Neutrophil (primary cell): ENCODE measurements around the gene RSU1.

Experiments
- H3K27ac ChIP-seq: fragments of 200-600 bp; sonication (generic); 2 replicates; pipeline ENCODE4 v1.5.1; 2016; ENCODE audit warnings: mild to moderate bottlenecking, moderate library complexity
- H3K27me3 ChIP-seq: fragments of 200-600 bp; sonication (generic); 2 replicates; pipeline ENCODE4 v1.6.0; 2016; ENCODE audit warnings: mild to moderate bottlenecking
- H3K36me3 ChIP-seq: fragments of 200-600 bp; sonication (generic); 2 replicates; pipeline ENCODE4 v1.5.1; 2017
- H3K4me1 ChIP-seq, 2 experiments: fragments of 200-600 bp in 1 of 2; sonication (generic) in 1 of 2; 1 replicate in 1 of 2; 2 replicates in 1 of 2; pipeline versions ENCODE4 v1.5.1 to v1.6.1; 2013 to 2016; ENCODE audit warnings: low read depth in 1 of 2, low read length in 1 of 2, mild to moderate bottlenecking in 1 of 2, moderate library complexity in 1 of 2; ENCODE audit not compliant: control insufficient read depth in 1 of 2, insufficient read depth in 1 of 2
- H3K4me3 ChIP-seq, 2 experiments: fragments of 200-600 bp in 1 of 2; sonication (generic) in 1 of 2; 1 replicate in 1 of 2; 2 replicates in 1 of 2; pipeline ENCODE4 v1.5.1; 2013 to 2016; ENCODE audit warnings: low read depth in 1 of 2, low read length in 1 of 2, mild to moderate bottlenecking in 1 of 2, moderate library complexity in 1 of 2
- H3K9me3 ChIP-seq: fragments of 200-600 bp; sonication (generic); 2 replicates; pipeline ENCODE4 v1.5.1; 2016
- TF ChIP-seq, protein P1 (sequence below): fragments of 200-600 bp; sonication (generic); IDR thresholded peaks from 2 replicates; pipeline ENCODE4 v1.5.1; 2016; ENCODE audit warnings: antibody characterized with exemption

RSU1 gene

DNA sequence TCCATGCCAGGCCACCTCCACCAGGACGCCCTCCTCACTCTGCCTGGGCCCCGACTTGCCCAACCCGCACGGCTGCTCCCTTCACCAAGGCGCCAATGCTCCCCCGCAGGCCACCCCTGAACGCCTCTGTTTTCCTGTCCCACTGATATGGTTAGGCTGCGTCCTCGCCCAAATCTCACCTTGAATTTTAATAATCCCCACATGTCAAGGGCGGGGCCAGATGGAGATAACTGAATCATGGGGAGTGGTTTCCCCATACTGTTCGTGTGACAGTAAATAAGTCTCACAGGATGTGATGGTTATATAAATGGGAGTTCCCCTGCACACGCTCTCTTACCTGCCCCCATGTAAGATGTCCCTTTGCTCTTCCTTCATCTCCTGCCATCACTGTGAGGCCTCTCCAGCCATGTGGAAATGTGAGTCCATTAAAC, 29.8 kb downstream of the RSU1 start:
- H3K36me3 ChIP-seq, result peaks cover 24% of the 10 kb centered on the region
- no peaks in the 10 kb centered on the region for H3K9me3 ChIP-seq
- H3K27me3 ChIP-seq, result no peaks in the 10 kb centered on the region
- H3K4me3 ChIP-seq, result no peak overlapping the region
- no peaks in the 10 kb centered on the region for H3K4me1 ChIP-seq
- TF ChIP-seq, protein P1, sequence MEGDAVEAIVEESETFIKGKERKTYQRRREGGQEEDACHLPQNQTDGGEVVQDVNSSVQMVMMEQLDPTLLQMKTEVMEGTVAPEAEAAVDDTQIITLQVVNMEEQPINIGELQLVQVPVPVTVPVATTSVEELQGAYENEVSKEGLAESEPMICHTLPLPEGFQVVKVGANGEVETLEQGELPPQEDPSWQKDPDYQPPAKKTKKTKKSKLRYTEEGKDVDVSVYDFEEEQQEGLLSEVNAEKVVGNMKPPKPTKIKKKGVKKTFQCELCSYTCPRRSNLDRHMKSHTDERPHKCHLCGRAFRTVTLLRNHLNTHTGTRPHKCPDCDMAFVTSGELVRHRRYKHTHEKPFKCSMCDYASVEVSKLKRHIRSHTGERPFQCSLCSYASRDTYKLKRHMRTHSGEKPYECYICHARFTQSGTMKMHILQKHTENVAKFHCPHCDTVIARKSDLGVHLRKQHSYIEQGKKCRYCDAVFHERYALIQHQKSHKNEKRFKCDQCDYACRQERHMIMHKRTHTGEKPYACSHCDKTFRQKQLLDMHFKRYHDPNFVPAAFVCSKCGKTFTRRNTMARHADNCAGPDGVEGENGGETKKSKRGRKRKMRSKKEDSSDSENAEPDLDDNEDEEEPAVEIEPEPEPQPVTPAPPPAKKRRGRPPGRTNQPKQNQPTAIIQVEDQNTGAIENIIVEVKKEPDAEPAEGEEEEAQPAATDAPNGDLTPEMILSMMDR, result no peak
- no peak overlapping the region for H3K27ac ChIP-seq

DNA sequence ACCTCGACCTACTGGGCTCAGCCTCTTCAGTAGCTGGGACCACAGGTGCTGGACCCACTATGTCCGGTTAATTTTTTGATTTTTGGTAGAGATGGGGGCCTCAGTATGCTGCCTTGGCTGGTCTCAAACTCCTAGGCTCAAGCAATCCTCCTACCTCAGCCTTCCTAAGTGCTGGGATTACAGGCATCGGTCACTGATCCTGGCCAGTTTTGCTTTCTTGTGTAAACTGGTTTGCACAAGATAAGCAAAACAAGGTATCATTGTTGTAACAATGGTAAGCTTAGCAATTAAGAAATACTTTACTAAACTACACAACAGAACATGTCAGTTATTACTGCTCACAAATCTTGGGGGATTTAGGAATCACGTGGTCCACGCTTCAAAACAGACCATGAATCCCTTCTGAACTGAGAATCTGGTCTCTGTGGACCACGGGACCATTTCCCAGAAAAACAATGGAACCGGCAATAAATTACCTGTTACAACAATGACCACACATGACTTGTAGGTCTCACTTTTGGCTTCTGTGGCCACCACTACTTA, 36.8 kb downstream of the RSU1 start:
- TF ChIP-seq, protein P1, result no peak
- no peak overlapping the region for H3K27ac ChIP-seq

DNA sequence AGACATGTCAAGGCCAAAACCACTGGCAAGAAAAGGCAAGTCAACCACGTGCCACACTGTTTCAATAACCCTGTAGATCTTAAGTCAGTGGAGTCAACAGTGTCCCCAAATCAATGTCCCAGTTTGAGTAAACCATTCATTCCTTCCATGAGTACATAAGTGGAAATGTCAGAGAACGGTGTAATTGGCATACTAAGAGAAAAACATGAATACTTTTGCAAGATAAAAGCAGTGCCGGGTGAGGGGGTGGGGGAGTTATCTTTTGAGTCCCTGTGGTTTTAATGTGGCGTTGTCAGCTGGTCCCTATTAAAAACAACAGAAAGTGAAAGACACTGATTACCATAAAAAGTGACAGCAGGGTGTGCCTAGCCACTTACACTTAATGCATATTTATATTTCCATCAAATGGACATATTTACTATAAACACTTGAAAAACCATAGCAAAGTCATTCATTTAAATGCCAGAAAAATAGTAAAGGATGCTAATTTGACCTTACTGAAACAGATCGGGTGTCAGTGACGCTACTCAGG, 37.8 kb downstream of the RSU1 start:
- TF ChIP-seq, protein P1, result no peak
- Histone ChIP-seq H3K27me3 (no peaks in the 10 kb centered on the region), H3K4me1 (peaks cover 3 to 4% of the 10 kb centered on the region in 2 experiments), H3K4me3 (no peak overlapping the region), H3K27ac (no peak overlapping the region), H3K9me3 (no peaks in the 10 kb centered on the region), H3K36me3 (peaks cover 30% of the 10 kb centered on the region)

More for the DNA sequence above, 36.8 kb downstream of the RSU1 start:
- Histone ChIP-seq H3K27me3 (no peaks in the 10 kb centered on the region), H3K36me3 (peaks cover 30% of the 10 kb centered on the region), H3K9me3 (no peaks in the 10 kb centered on the region), H3K4me3 (no peak overlapping the region), H3K4me1 (peaks cover 3 to 4% of the 10 kb centered on the region in 2 experiments)

DNA sequence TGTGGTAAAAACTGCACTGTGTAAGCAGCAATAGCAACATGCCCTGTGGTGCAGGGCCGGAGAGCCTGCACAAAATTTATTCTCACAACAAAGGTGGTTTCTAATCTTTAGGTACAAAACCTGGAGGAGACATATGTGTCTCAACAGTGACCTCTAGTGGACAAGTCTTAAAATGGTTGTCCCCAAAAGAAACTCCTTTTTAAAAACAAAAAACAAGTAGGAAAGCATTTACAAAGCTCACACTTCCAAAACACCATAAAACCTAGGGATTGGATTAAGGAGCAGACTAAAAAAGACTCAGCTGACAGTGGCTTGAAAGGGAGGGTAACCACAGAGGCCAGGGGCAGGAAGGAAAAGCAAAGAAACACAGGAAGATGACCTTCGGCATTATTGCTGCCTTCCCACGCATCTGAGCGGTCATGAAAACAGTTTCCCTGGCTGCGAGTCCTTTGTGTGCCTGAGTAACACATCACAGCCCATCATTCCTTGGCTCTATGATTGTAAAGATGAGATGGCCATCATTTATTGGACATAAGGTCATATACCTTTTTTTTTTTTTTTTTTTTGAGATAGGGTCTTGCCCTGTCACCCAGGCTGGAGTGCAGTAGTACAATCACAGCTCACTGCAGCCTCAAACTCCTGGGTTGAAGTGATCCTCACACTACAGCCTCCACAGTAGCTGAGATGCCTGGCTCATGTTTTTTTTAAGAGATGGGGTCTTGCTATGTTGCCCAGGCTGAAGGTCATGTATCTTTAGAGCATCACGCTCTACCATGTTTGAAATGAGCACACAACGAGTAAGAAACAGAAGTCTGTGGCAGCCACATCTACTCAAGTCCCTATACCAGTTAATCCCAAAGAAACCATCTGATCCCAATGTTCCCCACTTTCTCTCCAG, 39.5 kb downstream of the RSU1 start:
- TF ChIP-seq, protein P1, result peak; percentile 55
- H3K36me3 ChIP-seq, result peaks cover 30% of the 10 kb centered on the region
- H3K4me1 ChIP-seq, result peaks cover 3 to 4% of the 10 kb centered on the region in 2 experiments
- no peak overlapping the region for H3K27ac ChIP-seq
- no peaks in the 10 kb centered on the region for H3K9me3 ChIP-seq
- no peak overlapping the region for H3K4me3 ChIP-seq
- H3K27me3 ChIP-seq, result no peaks in the 10 kb centered on the region

DNA sequence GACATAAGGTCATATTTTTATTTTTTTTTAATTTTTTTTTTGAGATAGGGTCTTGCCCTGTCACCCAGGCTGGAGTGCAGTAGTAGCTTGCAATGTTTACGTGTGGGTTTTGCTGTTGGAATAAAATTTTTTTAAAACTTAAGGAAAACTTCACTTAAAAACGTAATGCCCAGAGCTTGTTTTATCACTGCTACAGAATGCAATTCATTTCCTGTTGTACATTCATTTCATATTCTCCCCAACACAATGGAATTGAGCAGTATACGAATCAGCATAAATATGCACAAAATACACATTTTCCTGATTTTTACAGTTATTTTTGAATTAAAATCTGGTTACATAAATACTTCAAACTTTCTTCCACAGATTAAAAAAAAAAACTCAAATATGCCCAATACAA, 40.3 kb downstream of the RSU1 start:
- no peaks in the 10 kb centered on the region for H3K9me3 ChIP-seq
- peaks cover 3 to 4% of the 10 kb centered on the region in 2 experiments for H3K4me1 ChIP-seq
- H3K36me3 ChIP-seq, result peaks cover 30% of the 10 kb centered on the region
- no peak overlapping the region for H3K27ac ChIP-seq
- TF ChIP-seq, protein P1, result no peak
- no peaks in the 10 kb centered on the region for H3K27me3 ChIP-seq
- no peak overlapping the region for H3K4me3 ChIP-seq
